HG03457 (cell line): ENCODE results near the gene RPTOR.
"Not testable (repeated sequence)": the region's sequence is repeated elsewhere in the genome, so short reads cannot be mapped to it uniquely, and the experiment has no call there.

ENCODE experiments used
- ATAC-seq: cut with Tn5 transposase; IDR thresholded peaks from one replicate; pipeline ENCODE4 v1.9.1; 2021; ENCODE audit warnings: moderate number of reproducible peaks; ENCODE audit not compliant: unreplicated experiment

Gene RPTOR

GRCh38 chr17:80755650-80756405 is 211.2 kb downstream of the RPTOR start:
- ATAC-seq, result no peak

DNA sequence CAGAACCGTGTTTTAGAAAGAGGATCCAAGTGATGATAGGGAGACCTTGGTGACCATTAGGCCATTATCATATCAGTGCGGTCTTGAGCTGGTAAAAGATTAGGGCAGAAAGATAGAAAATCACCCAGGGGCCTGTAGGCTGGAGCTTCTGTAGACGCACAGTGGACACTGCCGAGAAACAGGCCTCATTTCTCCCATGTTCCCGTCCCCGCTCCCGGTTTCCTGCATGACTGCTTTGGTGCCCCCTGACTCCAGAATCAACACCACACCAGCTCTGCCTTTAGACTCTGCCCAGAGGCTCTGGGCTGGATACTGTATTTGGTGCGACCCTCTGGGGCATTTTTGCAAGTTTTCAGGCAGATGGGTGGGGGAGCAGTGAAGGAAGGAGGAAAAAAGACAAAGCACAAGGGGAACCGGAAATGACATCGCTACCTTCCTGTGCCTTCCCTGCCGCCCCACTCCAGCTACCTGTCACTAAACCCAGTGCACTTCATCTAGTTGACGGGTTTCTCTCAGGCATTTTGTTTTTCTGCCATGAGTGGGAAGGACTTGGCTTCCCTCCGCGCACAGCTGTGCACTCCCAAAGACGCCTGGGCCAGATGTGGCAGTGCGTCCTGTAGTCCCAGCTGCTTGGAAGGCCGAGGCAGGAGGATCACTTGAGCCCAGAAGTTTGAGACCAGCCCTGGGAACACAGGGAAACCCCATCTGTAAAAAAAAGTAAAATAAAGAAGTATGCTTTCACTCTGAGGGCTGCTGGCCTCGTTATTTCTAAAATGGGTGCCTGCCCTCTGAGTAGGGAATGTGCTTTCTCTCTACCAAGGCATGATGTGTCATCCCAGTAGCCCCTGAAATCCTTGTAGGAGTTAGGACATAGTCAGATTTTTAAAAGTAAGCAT is 214.1 kb downstream of the RPTOR start:
- ATAC-seq, result no peak

DNA sequence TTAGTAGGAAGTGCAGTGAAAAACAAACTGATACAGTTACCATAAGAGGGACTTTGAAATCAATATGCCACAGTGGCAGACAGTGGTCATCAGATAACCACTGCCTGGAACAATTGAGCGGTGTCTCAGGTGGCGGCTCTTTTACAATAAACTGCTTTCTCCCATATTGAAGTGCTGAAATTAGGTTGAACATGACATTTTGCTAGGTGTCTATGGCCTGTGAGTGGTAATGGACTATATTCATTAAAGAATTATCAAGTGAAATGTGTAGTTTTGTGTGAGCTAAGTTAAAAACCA is 214.7 kb downstream of the RPTOR start:
- no peak for ATAC-seq

DNA sequence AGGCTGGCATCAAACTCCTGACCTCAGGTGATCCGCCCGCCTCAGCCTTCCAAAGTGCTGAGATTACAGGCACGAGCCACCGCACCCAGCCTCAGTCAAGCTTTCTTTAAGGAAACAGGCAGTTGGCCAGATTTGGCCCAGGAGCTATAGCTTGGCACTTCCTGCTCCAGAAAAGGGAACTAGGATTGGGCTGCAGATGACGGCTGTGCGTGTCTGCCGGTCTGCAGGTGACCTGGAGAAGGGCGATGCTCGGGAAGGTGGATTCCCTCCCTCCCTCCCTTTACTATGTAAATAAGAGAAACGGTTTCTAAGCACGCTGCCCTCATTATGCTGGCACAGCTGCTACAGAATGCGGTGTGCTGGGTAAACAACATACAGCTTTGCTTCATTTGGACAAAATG is 215.9 kb downstream of the RPTOR start:
- no peak for ATAC-seq

- ATAC-seq, result no peak
Observed at GRCh38 chr17:80761110-80761871, 216.7 kb downstream of the RPTOR start.

DNA sequence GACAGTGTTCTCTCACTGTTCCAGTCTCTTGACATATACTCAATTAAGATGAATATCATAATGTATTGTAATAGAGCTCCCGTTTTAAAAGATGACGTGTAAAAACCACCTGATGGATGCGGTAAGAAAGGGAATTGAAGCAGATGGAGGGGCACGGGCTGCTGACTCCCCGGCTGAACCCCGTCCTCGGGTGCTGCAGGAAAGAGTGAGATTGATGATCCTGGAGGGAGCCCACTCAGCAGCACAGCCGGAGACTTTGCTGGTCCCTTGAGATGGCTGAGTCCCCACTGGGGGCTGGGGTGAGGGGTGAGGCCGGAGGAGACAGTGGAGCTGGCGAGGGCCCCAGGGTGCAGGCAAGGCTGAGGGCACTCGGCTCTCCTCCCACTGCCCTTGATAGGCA is 217.4 kb downstream of the RPTOR start:
- ATAC-seq, result no peak

GRCh38 chr17:80763293-80763867 is 218.7 kb downstream of the RPTOR start:
- ATAC-seq, result no peak

DNA sequence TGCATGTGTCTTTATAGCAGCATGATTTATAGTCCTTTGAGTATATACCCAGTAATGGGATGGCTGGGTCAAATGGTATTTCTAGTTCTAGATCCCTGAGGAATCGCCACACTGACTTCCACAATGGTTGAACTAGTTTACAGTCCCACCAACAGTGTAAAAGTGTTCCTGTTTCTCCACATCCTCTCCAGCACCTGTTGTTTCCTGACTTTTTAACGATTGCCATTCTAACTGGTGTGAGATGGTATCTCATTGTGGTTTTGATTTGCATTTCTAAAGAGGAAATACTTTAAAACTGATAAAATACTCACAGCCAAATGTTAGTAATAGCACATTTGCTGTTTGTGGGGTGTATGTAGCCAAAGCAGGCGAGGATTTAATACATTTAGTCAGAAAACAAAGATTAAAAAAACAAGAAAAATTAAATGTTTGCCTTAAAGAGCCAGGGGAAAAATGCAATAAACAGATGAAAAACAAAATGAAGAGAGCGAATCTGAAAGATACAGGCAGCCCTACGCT is 220.0 kb downstream of the RPTOR start:
- not testable (repeated sequence) for ATAC-seq

GRCh38 chr17:80765241-80765961 is 220.8 kb downstream of the RPTOR start:
- no peak for ATAC-seq

- ATAC-seq, result no peak
Observed at GRCh38 chr17:80766290-80766855, 221.7 kb downstream of the RPTOR start.

DNA sequence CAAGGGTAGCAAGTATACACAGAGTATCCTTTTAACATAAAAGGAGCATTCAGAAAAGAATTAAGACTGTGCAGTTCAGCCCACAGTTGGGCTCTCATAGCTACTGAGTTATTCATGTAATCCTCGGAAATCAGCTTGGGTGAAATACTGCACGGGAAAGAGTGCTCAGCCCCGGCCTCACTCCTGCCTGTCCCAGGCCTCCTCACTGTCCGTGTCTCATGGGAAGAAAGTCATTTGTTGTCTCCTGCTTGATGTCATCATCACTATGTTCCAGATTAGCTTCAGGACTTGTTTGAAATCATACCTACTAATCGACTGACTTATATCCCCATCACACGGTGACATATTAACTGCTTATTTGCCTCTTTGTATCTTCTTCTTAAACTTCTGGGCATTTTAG is 223.8 kb downstream of the RPTOR start:
- no peak for ATAC-seq

DNA sequence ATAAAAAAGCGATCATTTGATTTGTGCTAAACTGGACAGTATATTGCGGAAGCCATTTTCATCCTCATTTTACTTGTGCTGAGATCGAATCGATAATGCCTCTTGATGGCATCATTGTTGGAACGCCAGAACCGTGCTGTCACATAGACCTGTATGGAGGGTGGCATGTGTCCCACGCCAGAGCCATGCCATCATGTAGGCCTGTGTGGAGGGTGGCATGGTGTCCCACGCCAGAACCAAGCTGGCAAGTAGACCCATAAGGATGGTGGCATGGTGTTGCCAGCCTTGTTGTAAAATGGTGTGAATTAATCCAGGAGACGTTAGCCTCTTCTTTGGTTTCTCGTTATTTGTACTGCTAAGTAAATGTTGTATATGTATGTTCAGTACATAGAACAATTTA is 224.3 kb downstream of the RPTOR start:
- ATAC-seq, result no peak

DNA sequence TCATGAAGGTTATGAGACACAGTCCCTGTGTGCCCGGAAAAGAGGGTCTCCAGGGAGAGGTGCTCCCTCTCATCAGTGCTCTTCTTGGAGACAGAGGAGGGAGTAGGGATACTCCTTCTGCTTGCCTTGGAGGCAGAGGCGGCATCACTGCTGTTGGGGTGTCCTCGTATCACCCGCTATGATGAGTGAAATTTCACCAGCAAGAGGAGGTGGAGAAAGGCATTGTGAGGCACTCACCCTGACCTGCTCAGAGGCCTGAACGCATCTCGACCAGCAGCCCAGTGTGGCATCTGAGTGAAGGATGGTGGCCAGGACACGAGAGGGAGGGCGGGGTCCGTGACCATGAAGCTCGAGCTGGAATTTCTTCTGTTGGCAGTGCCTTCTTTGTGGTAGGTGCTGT is 224.9 kb downstream of the RPTOR start:
- ATAC-seq, result no peak

DNA sequence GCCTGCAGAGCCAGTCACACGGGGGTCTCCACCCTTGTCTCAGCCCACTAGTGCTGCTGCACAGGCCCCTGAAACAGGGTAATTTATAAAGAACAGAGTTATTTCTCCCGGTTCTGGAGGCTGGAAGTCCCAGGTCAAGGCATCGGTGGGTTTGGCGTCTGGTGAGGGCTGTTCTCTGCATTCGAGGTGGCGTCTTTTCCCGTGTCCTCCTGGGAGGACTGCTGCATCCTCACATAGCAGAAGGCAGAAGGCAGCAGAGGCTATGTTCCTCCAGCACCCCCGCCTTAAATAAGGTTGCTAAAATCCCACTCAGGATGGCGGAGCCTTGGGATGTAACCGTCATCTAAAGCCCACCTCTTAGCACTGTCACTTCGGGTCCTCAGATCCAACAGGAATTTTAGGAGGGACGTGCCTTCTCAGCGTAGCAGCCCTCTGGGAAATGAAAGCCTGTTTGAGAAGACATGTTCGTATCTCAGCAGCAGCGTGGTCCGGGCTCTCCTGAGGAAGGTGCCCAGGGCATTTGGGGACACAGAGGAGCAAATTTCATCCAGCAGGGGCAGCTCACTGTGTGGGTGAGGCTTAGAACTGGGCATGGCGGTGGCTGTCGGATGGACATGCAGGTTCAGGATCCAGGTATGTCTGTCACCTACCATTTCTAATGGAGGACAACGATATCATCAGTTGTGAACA is 225.4 kb downstream of the RPTOR start:
- ATAC-seq, result no peak

- ATAC-seq, result no peak
Observed at GRCh38 chr17:80770881-80771611, 226.4 kb downstream of the RPTOR start.

DNA sequence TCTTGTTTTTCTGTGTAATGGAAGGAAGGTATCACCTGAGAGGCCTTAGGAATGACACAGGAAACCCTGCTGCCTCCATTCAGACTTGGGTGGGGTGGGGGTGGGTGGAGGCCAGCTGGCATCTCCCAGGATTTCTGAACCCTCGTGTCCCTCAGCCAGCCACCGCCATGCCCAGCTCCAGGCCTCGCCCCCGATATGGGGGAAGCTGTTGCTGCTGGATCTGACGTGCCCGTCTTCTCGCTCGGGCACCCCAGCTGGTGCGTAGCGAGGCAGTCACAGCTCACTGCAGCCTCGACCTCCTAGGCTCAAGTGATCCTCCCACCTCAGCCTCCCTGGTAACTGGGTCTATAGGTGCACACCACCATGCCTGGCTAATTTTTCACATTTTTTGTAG is 227.0 kb downstream of the RPTOR start:
- ATAC-seq, result no peak

DNA sequence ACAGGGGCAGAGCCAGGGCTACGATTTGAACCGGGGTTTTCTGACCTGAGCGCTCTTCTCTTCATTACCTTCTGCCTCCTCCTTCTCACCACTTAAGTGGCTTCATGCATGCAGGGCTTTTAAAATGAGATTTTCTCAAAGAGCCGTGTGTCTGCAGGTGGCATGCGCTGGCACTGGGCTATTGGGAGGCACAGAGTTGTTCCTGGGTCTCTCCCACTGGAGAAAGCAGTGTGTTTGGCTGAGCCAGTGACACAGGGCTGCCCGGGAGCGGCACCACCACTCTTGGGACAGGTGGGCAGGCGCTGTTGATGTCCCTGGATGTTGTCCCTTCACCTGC is 228.2 kb downstream of the RPTOR start:
- no peak for ATAC-seq

- ATAC-seq, result no peak
Observed at GRCh38 chr17:80773243-80773991, 228.8 kb downstream of the RPTOR start.
